GM21619 (cell line): ENCODE results near the gene AFAP1L1.
"Not testable (repeated sequence)": the region's sequence is repeated elsewhere in the genome, so short reads cannot be mapped to it uniquely, and the experiment has no call there.

Source experiments
- ATAC-seq: cut with Tn5 transposase; IDR thresholded peaks from one replicate; pipeline ENCODE4 v1.9.1; 2021; ENCODE audit not compliant: unreplicated experiment

AFAP1L1 gene

DNA sequence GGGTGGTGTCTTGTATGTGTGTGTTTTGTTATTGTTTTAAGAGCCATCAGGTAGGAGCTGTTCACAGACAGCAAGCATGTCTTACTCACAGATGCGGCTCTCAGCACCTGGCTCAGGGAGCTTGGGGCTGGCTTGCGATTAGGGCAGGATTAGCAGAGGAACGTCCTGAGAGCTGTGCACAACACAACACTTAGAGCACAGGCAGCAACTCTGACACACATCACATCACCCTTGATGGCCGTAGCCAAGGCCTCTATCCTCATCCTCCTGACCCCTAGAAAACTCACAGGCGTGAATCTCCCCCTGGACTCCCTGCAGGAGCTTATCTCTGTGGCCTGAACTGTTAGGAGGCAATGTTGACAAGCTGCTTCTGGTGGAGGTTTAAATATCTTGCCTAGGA is 114.5 kb downstream of the AFAP1L1 start:
- ATAC-seq, result no peak

DNA sequence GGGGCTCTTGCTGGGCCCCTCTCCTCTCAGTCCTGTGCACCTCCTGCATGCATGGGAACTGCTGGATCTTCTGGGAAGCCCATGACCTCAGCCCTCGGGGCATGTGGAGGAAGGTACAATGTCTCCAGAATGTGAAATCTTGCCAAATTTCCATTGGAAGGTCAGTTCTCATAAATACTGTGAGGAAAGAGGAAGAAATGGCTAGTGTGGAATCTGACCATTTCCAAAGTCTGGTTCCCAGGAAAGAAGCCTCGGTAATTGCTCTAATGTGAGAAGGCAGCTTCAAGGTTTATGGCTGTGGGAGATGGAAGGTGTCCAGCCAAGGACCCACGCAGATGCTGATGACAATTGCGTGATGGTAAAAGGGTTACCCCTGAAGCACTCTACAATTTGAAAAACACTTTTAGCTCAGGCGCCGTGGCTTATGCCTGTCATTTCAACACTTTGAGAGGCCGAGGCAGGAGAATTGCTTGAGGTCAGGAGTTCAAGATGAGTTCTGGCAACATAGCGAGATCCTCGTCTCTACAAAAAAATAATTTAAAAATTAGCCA is 115.5 kb downstream of the AFAP1L1 start:
- no peak for ATAC-seq

DNA sequence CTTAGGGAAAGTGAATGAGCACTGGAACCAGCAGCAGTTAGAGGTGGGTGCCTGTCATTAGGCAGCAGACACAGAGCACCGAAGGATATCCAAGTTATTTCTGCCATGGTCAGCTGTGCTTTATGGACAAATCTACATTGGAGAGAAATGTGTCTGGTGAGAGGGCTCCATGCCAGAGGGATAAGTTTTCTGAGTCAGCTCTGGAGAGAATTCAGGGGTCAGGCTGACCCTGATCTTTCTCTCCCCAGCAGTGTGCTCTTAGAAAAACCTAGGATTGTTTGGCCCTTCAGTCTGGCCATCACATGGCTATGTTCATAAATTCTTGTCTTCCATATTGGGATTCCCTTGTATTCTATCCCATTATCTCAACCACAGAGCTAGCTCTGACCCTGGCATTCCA is 116.3 kb downstream of the AFAP1L1 start:
- ATAC-seq, result no peak

DNA sequence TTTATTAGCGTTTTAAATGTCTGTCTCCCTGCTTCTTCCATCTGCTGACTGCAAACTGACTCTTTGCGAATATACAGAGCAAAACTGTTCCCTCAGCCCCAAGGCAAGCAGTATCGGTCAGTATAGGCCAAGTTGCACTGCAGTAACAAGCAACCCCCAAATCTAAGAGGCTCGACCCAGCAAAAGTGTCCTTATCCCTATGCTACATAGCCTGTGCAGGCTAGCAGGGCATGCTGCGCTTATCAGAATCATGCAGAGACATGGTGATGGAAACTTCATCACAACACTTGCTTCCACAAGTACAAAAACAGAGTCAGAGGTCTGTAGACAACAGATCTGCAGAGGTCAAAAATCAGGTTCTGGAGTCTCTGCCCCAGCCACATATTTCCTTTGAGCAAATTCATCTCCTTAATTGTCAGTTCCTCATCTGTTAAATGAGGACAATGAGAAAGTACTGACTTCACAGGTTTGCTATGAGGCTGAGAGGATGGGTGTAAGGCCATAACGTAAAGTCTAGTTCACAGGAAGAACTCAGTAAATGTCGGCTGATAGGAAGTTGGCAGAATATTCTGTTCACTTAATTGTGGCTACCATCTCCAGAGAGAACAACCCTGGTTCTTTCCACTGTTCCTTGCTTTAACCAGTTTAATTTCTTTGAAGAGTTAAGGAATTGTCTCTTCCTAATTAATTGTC is 117.0 kb downstream of the AFAP1L1 start:
- no peak for ATAC-seq

DNA sequence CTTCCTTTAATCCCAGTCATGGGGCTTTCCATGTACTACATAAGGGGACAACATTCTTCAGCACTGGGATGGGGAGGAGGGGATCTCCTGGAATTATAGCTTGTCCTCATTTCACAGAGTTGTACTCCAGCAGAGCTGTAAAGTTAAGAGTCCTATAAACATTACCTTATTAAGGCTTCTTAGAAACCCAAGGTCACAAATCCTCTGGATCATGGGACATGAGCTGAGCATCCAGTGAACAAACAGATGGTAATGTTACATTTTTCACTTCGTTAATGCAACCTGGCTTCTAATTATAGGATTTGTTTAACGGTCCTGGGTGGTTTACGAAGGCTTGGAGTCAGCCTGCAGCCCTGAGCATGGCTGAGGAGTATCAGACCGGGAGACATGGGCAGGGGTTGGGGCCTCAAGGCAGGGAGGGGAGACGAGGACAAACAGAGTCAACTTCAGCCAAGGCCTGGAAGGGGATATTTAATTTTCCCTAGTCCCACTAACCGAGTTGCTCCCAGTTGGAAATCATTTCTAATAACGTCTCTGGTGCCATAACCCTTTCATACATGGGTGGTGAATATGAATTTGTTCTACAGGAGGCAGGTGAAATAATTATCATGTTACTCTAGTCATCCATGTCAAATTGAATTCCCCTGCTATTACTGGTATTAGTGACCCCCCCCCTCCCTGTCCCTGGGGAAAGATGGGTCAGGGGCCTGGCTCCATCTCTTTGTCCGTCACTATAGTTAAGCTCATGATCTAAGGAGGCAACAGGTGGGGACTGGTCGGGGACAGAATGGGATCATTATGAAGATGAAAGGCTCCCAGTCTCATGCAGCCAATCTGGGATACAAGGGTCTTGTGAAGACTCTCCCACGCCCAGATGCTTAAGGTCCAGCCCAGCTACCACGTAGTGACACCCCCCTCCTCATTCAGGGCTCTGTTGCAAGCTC is 118.2 kb downstream of the AFAP1L1 start:
- no peak for ATAC-seq

DNA sequence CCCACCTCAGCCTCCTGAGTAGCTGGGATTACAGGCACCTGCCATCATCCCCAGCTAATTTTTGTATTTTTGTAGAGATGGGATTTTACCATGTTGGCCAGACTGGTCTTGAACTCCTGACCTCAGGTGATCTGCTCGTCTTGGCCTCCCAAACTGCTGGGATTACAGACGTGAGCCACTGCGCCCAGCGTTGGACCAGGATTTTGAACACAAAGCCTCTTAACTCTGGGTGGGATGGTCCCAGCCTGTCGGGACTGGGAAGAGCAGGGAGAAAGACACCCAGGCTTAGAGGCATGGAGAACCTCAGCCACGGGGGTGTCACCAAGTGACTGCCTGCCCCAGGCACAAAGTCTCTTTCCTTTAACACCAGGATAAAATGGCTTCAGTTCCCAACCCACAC is 119.4 kb downstream of the AFAP1L1 start:
- not testable (repeated sequence) for ATAC-seq
